ENCODE measurements around the gene ALDH1A3. TPM values are rescaled to one million over a fixed set of nuclear protein-coding genes. Genes with fewer than 3 reads are reported as not detected.
A peak's percentile ranks its signal among the peaks of the same experiment; 100 is the strongest.

Gene ALDH1A3
- total RNA-seq, 1 experiment from 2014 or later: 983 TPM

DNA sequence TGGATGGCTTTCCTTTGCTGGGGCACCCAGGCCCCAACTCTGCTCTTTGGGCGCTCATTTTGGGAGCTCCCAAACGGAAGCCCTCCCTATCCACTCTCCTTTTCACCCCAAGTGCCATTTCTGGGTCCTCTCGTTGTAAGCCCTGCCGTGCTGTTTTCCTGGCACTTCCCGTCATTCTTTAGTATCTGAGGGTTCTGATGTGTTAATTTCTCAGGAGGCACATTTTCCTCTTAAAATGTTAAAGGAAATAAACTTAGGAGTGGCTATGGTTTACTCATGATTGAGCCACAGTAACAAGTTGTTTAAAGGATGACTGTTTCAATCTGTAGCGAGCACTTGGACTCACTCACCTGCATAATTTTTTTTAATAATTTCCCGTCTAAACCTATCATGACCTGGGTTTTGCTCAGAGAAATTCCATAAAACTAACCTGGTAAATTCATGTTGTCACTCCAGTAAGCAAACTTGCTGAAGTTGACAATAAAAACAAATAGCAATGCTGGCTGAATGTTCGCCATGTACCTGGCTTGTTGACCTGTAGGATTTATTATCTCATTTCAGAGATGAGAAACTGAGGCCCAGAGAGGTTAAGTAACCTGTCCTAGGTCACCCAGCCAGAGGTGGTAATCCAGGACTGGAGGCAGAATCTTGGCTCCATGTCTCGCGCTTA, 10.6 kb downstream of the ALDH1A3 start:
- peak overlapping the region; percentile 40 for H3K4me3 Mint-ChIP-seq (ENCODE audit: low read depth, unreplicated experiment)
- TF ChIP-seq, protein P1, sequence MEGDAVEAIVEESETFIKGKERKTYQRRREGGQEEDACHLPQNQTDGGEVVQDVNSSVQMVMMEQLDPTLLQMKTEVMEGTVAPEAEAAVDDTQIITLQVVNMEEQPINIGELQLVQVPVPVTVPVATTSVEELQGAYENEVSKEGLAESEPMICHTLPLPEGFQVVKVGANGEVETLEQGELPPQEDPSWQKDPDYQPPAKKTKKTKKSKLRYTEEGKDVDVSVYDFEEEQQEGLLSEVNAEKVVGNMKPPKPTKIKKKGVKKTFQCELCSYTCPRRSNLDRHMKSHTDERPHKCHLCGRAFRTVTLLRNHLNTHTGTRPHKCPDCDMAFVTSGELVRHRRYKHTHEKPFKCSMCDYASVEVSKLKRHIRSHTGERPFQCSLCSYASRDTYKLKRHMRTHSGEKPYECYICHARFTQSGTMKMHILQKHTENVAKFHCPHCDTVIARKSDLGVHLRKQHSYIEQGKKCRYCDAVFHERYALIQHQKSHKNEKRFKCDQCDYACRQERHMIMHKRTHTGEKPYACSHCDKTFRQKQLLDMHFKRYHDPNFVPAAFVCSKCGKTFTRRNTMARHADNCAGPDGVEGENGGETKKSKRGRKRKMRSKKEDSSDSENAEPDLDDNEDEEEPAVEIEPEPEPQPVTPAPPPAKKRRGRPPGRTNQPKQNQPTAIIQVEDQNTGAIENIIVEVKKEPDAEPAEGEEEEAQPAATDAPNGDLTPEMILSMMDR (IDR thresholded peaks at IDR 0.05; ENCODE audit: unreplicated experiment): no peak
- intact Hi-C loops (cut with micrococcal nuclease; ENCODE audit: unreplicated experiment): no loop called here
- H3K9me3 Mint-ChIP-seq (ENCODE audit: low read depth, unreplicated experiment): no peaks in the 10 kb centered on the region
- BruUV-seq (replicated peaks): TSS peak; percentile 0
- H3K27me3 Mint-ChIP-seq (ENCODE audit: unreplicated experiment): no peaks in the 10 kb centered on the region
- CTCF ChIA-PET: interaction anchor here (0.6 to 1.0 kb wide), 2 partner anchors 28 to 117 kb away, joined by 3 to 4 read pairs; no protein-coding TSS in a partner anchor
- peaks cover 43% of the 10 kb centered on the region for H3K4me1 Mint-ChIP-seq (ENCODE audit: low read depth, unreplicated experiment)
- no peak for DNase-seq
- peaks cover 99% of the 10 kb centered on the region for H3K36me3 Mint-ChIP-seq (ENCODE audit: insufficient read depth, unreplicated experiment)
- no peak overlapping the region for H3K27ac Mint-ChIP-seq (ENCODE audit: unreplicated experiment)

DNA sequence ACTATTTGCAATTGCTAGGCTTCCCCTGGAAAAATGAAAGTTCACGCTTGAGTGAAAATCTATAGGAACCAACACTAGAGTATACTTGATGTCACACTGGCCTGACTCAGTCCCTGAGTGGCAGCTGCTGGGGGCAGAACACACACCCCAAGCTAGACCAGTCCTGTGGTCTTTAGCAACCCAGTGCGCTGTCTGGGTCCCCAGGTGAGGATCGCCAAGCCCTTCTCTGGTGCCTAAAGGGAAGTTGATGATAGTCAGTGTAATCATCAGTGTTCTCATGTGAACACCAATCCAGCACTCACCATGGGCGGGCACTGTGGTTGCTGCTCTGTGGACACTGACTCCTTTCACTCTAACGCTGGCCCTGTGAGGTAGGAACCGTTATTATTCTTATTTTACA, 11.2 kb downstream of the ALDH1A3 start:
- H3K36me3 Mint-ChIP-seq (ENCODE audit: insufficient read depth, unreplicated experiment): peaks cover 99% of the 10 kb centered on the region
- no peak overlapping the region for H3K27ac Mint-ChIP-seq (ENCODE audit: unreplicated experiment)
- intact Hi-C loops (cut with micrococcal nuclease; ENCODE audit: unreplicated experiment): no loop called here
- no peaks in the 10 kb centered on the region for H3K9me3 Mint-ChIP-seq (ENCODE audit: low read depth, unreplicated experiment)
- no peak for DNase-seq
- H3K4me1 Mint-ChIP-seq (ENCODE audit: low read depth, unreplicated experiment): peaks cover 36% of the 10 kb centered on the region
- no peak overlapping the region for H3K4me3 Mint-ChIP-seq (ENCODE audit: low read depth, unreplicated experiment)
- TF ChIP-seq, protein P1 (IDR thresholded peaks at IDR 0.05; ENCODE audit: unreplicated experiment): no peak
- no peaks in the 10 kb centered on the region for H3K27me3 Mint-ChIP-seq (ENCODE audit: unreplicated experiment)
- BruUV-seq (replicated peaks): no TSS peak
- CTCF ChIA-PET: no interaction called here

DNA sequence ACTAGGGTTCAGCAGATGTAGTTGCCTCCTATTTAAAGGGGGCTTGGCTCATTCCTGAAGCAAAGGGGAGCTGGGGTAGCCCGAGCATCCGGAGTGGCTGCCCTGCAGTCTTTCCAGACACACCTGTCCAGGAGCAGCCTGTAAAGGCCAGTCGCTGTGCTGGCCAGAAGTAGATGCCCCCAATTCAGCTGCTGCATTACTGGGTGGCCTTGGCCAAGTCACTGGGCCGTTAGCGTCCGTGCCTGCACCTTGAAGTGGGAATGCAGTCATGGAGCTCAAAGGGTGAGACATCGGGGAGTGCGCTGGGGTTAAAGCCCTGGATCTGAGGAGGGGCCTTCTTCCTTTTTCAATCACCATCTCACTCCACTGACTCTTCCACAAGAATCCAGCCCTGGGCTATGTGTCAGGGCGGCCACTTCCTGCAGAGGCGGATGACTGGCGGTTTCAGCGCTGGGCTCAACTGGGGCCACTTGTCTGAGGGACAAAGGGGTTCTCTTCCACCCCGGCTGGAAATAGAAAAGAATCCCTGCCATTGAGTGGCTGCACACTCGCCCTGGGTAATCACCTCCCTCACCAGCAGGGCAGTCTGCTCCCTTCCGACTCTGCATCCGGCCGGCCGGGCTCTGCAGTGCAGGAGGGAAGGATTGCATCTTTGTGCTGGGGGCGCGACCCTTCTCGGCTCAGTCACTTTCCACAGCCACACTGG, 11.8 kb downstream of the ALDH1A3 start:
- Mint-ChIP-seq H3K36me3 (ENCODE audit: insufficient read depth, unreplicated experiment) (peaks cover 99% of the 10 kb centered on the region), H3K27me3 (ENCODE audit: unreplicated experiment) (no peaks in the 10 kb centered on the region), H3K4me1 (ENCODE audit: low read depth, unreplicated experiment) (peaks cover 30% of the 10 kb centered on the region), H3K27ac (ENCODE audit: unreplicated experiment) (peak overlapping the region; percentile 64), H3K9me3 (ENCODE audit: low read depth, unreplicated experiment) (no peaks in the 10 kb centered on the region), H3K4me3 (ENCODE audit: low read depth, unreplicated experiment) (no peak overlapping the region)
- no peak for DNase-seq
- BruUV-seq (replicated peaks): no TSS peak
- CTCF ChIA-PET: no interaction called here
- intact Hi-C loops (cut with micrococcal nuclease; ENCODE audit: unreplicated experiment): no loop called here
- TF ChIP-seq, protein P1 (IDR thresholded peaks at IDR 0.05; ENCODE audit: unreplicated experiment): no peak

DNA sequence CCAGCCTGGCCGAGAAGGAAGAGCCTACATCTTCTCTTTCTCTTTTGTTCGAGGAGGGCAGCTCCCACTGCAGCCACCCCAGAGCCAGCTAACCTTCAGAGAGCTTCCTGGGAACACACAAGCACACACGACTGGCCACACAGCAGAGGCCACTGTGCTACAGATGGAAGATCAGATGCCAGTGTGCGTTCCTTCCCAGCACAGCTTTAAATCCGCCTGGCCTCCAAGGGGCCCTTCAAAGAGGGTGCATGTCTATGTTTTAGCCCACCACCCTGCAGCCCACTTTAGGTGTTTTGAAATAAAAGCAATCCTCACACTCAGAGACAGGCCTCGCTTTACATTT, 12.4 kb downstream of the ALDH1A3 start:
- Mint-ChIP-seq H3K36me3 (ENCODE audit: insufficient read depth, unreplicated experiment) (peaks cover 99% of the 10 kb centered on the region), H3K4me3 (ENCODE audit: low read depth, unreplicated experiment) (no peak overlapping the region), H3K9me3 (ENCODE audit: low read depth, unreplicated experiment) (no peaks in the 10 kb centered on the region), H3K4me1 (ENCODE audit: low read depth, unreplicated experiment) (peaks cover 26% of the 10 kb centered on the region), H3K27ac (ENCODE audit: unreplicated experiment) (peak overlapping the region; percentile 64), H3K27me3 (ENCODE audit: unreplicated experiment) (no peaks in the 10 kb centered on the region)
- CTCF ChIA-PET: no interaction called here
- TF ChIP-seq, protein P1 (IDR thresholded peaks at IDR 0.05; ENCODE audit: unreplicated experiment): no peak
- DNase-seq: no peak
- no TSS peak for BruUV-seq (replicated peaks)
- intact Hi-C loops (cut with micrococcal nuclease; ENCODE audit: unreplicated experiment): no loop called here
